ENCODE data around the gene SCN9A.

Gene SCN9A

GRCh38 chr2:166246901-166247300 is 128.8 kb downstream of the SCN9A start:
- Histone ChIP-seq H3F3A (ENCODE audit: control insufficient read depth, insufficient read depth) (no peaks in the 10 kb centered on the region), H3K9me2 (replicated peaks; ENCODE audit: control insufficient read depth, low read length) (no peaks in the 10 kb centered on the region), H4K20me1 (ENCODE audit: control insufficient read depth, insufficient read depth, low read depth, low read length) (no peaks in the 10 kb centered on the region), H3K4me3 (ENCODE audit: low read length) (no peak overlapping the region), H3K4me1 (ENCODE audit: control insufficient read depth, low read length) (no peaks in the 10 kb centered on the region), H3K27me3 (ENCODE audit: control insufficient read depth, low read length) (no peaks in the 10 kb centered on the region), H3K4me2 (ENCODE audit: low read length) (no peak overlapping the region), H3K36me3 (ENCODE audit: control insufficient read depth, low read length) (no peaks in the 10 kb centered on the region), H3K27ac (ENCODE audit: low read depth, low read length) (no peak overlapping the region), H3K9me3 (ENCODE audit: control insufficient read depth, insufficient read depth, low read length) (no peaks in the 10 kb centered on the region), H3K79me2 (ENCODE audit: control insufficient read depth, low read length) (no peaks in the 10 kb centered on the region)
- TF ChIP-seq EZH2phosphoT487 (IDR thresholded peaks at IDR 0.05; ENCODE audit: borderline replicate concordance, low read length) (no peak), CTCF (IDR thresholded peaks at IDR 0.05; ENCODE audit: low read depth, low read length, poor library complexity, severe bottlenecking) (no peak)

- no peaks in the 10 kb centered on the region for H3F3A ChIP-seq (ENCODE audit: control insufficient read depth, insufficient read depth)
Measured at GRCh38 chr2:166242309-166242708, 133.4 kb downstream of the SCN9A start.

GRCh38 chr2:166240387-166241313 is 135.1 kb downstream of the SCN9A start:
- Histone ChIP-seq H3K4me3 (ENCODE audit: low read length) (no peak overlapping the region), H3K9me3 (ENCODE audit: control insufficient read depth, insufficient read depth, low read length) (no peaks in the 10 kb centered on the region), H4K20me1 (ENCODE audit: control insufficient read depth, insufficient read depth, low read depth, low read length) (no peaks in the 10 kb centered on the region), H3K27ac (ENCODE audit: low read depth, low read length) (no peak overlapping the region), H3K9me2 (replicated peaks; ENCODE audit: control insufficient read depth, low read length) (no peaks in the 10 kb centered on the region), H3K4me2 (ENCODE audit: low read length) (no peak overlapping the region), H3F3A (ENCODE audit: control insufficient read depth, insufficient read depth) (no peaks in the 10 kb centered on the region), H3K79me2 (ENCODE audit: control insufficient read depth, low read length) (no peaks in the 10 kb centered on the region), H3K27me3 (ENCODE audit: control insufficient read depth, low read length) (no peaks in the 10 kb centered on the region), H3K36me3 (ENCODE audit: control insufficient read depth, low read length) (no peaks in the 10 kb centered on the region), H3K4me1 (ENCODE audit: control insufficient read depth, low read length) (no peaks in the 10 kb centered on the region)
- TF ChIP-seq EZH2phosphoT487 (IDR thresholded peaks at IDR 0.05; ENCODE audit: borderline replicate concordance, low read length) (no peak), CTCF (IDR thresholded peaks at IDR 0.05; ENCODE audit: low read depth, low read length, poor library complexity, severe bottlenecking) (no peak)

More at GRCh38 chr2:166242309-166242708, 133.4 kb downstream of the SCN9A start:
- Histone ChIP-seq H3K9me3 (ENCODE audit: control insufficient read depth, insufficient read depth, low read length) (no peaks in the 10 kb centered on the region), H3K27ac (ENCODE audit: low read depth, low read length) (no peak overlapping the region), H3K79me2 (ENCODE audit: control insufficient read depth, low read length) (no peaks in the 10 kb centered on the region), H3K27me3 (ENCODE audit: control insufficient read depth, low read length) (no peaks in the 10 kb centered on the region), H3K9me2 (replicated peaks; ENCODE audit: control insufficient read depth, low read length) (no peaks in the 10 kb centered on the region), H3K36me3 (ENCODE audit: control insufficient read depth, low read length) (no peaks in the 10 kb centered on the region), H3K4me3 (ENCODE audit: low read length) (no peak overlapping the region), H3K4me1 (ENCODE audit: control insufficient read depth, low read length) (no peaks in the 10 kb centered on the region), H3K4me2 (ENCODE audit: low read length) (no peak overlapping the region), H4K20me1 (ENCODE audit: control insufficient read depth, insufficient read depth, low read depth, low read length) (no peaks in the 10 kb centered on the region)
- no peak for TF ChIP-seq CTCF (IDR thresholded peaks at IDR 0.05; ENCODE audit: low read depth, low read length, poor library complexity, severe bottlenecking)
- TF ChIP-seq EZH2phosphoT487 (IDR thresholded peaks at IDR 0.05; ENCODE audit: borderline replicate concordance, low read length) = no peak
